A549 (cell line): ENCODE data around the gene BMERB1. TPM values are rescaled to one million over a fixed set of nuclear protein-coding genes. Genes with fewer than 3 reads are reported as not detected.
"Not testable (repeated sequence)": the region's sequence is repeated elsewhere in the genome, so short reads cannot be mapped to it uniquely, and the experiment has no call there.

Experiments used
- ATAC-seq, 2 experiments: fragments of 200-7000 bp in 1 of 2; fragments of >200 bp in 1 of 2; cut with Nextera tagmentation in 1 of 2; cut with Tn5 transposase in 1 of 2; 3 replicates each; pipeline versions ENCODE4 v1.8.0 to v1.9.1; 2018 to 2020; ENCODE audit warnings: mild to moderate bottlenecking in 1 of 2, moderate library complexity in 1 of 2
- CTCF ChIA-PET: fragments of 300-600 bp; sonication (Branson Sonifier 250); formaldehyde crosslinking; extraction: SDS; loops from one replicate; lab custom pipeline; 2021; ENCODE audit warnings: antibody characterized with exemption, inconsistent platforms; lab: Yijun Ruan, JAX
- POLR2A ChIA-PET: fragments of 350-600 bp; formaldehyde crosslinking; extraction: SDS; loops from one replicate; lab custom pipeline; 2021; ENCODE audit warnings: antibody characterized with exemption, inconsistent platforms; lab: Yijun Ruan, JAX
- DNase-seq, 2 experiments: peaks; one replicate each; pipeline versions ENCODE4 v3.0.0 to v3.0.0-alpha.2; 2011 to 2016; ENCODE audit warnings: low read depth in 1 of 2, low spot score in 1 of 2
- FAIRE-seq: peaks from 2 replicates; lab custom pipeline; 2011; peaks lifted over from hg19 to GRCh38; lab: Jason Lieb, UNC
- H3K27ac ChIP-seq, 2 experiments: fragments of >200 bp; sonication (Bioruptor Twin); formaldehyde crosslinking; 3 replicates each; pipeline ENCODE4 v1.5.1; 2016 to 2017
- H3K4me1 ChIP-seq: fragments of >200 bp; sonication (Bioruptor Twin); formaldehyde crosslinking; 3 replicates; pipeline ENCODE4 v1.6.1; 2016
- H3K4me2 ChIP-seq: fragments of >200 bp; sonication (Bioruptor Twin); formaldehyde crosslinking; 3 replicates; pipeline ENCODE4 v1.6.1; 2016
- H3K4me3 ChIP-seq: fragments of >200 bp; sonication (Bioruptor Twin); formaldehyde crosslinking; 3 replicates; pipeline ENCODE4 v1.5.1; 2016
- H3K9me3 ChIP-seq: fragments of >200 bp; sonication (Bioruptor Twin); formaldehyde crosslinking; 3 replicates; pipeline ENCODE4 v1.6.1; 2016
- ATOH8 ChIP-seq: fragments of 250-450 bp; sonication (Bioruptor Pico); IDR thresholded peaks from 2 replicates; pipeline ENCODE4 v1.5.0; 2020; ENCODE audit warnings: low read depth, mild to moderate bottlenecking, moderate library complexity
- CBX2 ChIP-seq: fragments of 200-600 bp; sonication (generic); IDR thresholded peaks from 2 replicates; pipeline ENCODE4 v1.6.1; 2016; ENCODE audit warnings: low read depth, mild to moderate bottlenecking, borderline replicate concordance
- CBX8 ChIP-seq: fragments of 200-600 bp; sonication (generic); IDR thresholded peaks from 2 replicates; pipeline ENCODE4 v1.6.1; 2016
- CEBPB ChIP-seq, 2 experiments: fragments of >200 bp in 1 of 2; sonication (Bioruptor Twin) in 1 of 2; formaldehyde crosslinking in 1 of 2; IDR thresholded peaks; 2 replicates each; pipeline ENCODE4 v1.6.1; 2012 to 2016
- EHMT2 ChIP-seq: fragments of 200-600 bp; sonication (generic); IDR thresholded peaks from 2 replicates; pipeline ENCODE4 v1.6.1; 2016; ENCODE audit warnings: antibody characterized with exemption, low read depth, mild to moderate bottlenecking, moderate library complexity
- FOSB ChIP-seq: fragments of 250-450 bp; sonication (Bioruptor Pico); IDR thresholded peaks from 2 replicates; pipeline ENCODE4 v1.5.0; 2020; ENCODE audit warnings: mild to moderate bottlenecking, moderate library complexity
- FOSL2 ChIP-seq, 2 experiments: fragments of 450-650 bp in 1 of 2; fragments of >200 bp in 1 of 2; sonication (Bioruptor Twin) in 1 of 2; formaldehyde crosslinking; IDR thresholded peaks; 2 replicates each; pipeline versions ENCODE4 v1.5.0 to v1.6.1; 2016 to 2020; ENCODE audit warnings: mild to moderate bottlenecking in 1 of 2, moderate library complexity in 1 of 2
- FOXS1 ChIP-seq: fragments of 250-450 bp; sonication (Bioruptor Pico); IDR thresholded peaks from 2 replicates; pipeline ENCODE4 v1.5.0; 2020; ENCODE audit warnings: mild to moderate bottlenecking, moderate library complexity
- HDAC2 ChIP-seq: fragments of 200-600 bp; sonication (generic); IDR thresholded peaks from 2 replicates; pipeline ENCODE4 v1.6.1; 2016
- HOXA7 ChIP-seq: fragments of 250-450 bp; sonication (Bioruptor Pico); IDR thresholded peaks from 2 replicates; pipeline ENCODE4 v1.5.0; 2020; ENCODE audit warnings: mild to moderate bottlenecking, moderate library complexity
- HOXB13 ChIP-seq: fragments of 250-450 bp; sonication (Bioruptor Pico); IDR thresholded peaks from 2 replicates; pipeline ENCODE4 v1.5.0; 2020; ENCODE audit warnings: low read depth, mild to moderate bottlenecking, moderate library complexity
- MAX ChIP-seq: IDR thresholded peaks from 2 replicates; pipeline ENCODE4 v1.6.1; 2012
- MAZ ChIP-seq: fragments of 150-350 bp; IDR thresholded peaks from 2 replicates; pipeline ENCODE4 v1.6.1; 2014; ENCODE audit warnings: antibody characterized with exemption, low read depth, low read length, borderline replicate concordance
- NFE2L2 ChIP-seq: fragments of 150-350 bp; conservative IDR thresholded peaks from 2 replicates; pipeline ENCODE4 v1.6.1; 2014; ENCODE audit warnings: low read length
- NPAS2 ChIP-seq: fragments of 250-450 bp; sonication (Bioruptor Pico); IDR thresholded peaks from 2 replicates; pipeline ENCODE4 v1.8.0; 2022; ENCODE audit warnings: mild to moderate bottlenecking, moderate library complexity, borderline replicate concordance
- PBX3 ChIP-seq: IDR thresholded peaks from 2 replicates; pipeline ENCODE4 v1.6.1; 2012
- POLR2AphosphoS2 ChIP-seq: conservative IDR thresholded peaks from 2 replicates; pipeline ENCODE4 v1.6.1; 2012; ENCODE audit warnings: low read length, improper control_type of control experiment, inconsistent platforms
- RARB ChIP-seq: fragments of 250-450 bp; sonication (Bioruptor Pico); IDR thresholded peaks from 2 replicates; pipeline ENCODE4 v1.8.0; 2021; ENCODE audit warnings: mild to moderate bottlenecking, moderate library complexity
- RCOR1 ChIP-seq: fragments of 150-350 bp; IDR thresholded peaks from 2 replicates; pipeline ENCODE4 v1.6.1; 2014; ENCODE audit warnings: antibody characterized with exemption, low read length, low read depth
- RNF2 ChIP-seq: fragments of 200-600 bp; sonication (generic); IDR thresholded peaks from 2 replicates; pipeline ENCODE4 v1.6.1; 2016; ENCODE audit warnings: low read depth, mild to moderate bottlenecking, antibody characterized with exemption, moderate library complexity, borderline replicate concordance
- SMC3 ChIP-seq: fragments of >200 bp; sonication (Bioruptor Twin); formaldehyde crosslinking; IDR thresholded peaks from 3 replicates; pipeline ENCODE4 v1.6.1; 2018; ENCODE audit warnings: inconsistent platforms
- SREBF2 ChIP-seq: fragments of 450-650 bp; IDR thresholded peaks from 2 replicates; pipeline ENCODE4 v1.6.1; 2014; ENCODE audit warnings: mild to moderate bottlenecking, moderate library complexity
- ZC3H11A ChIP-seq: fragments of 450-650 bp; IDR thresholded peaks from 2 replicates; pipeline ENCODE4 v1.6.1; 2014; ENCODE audit warnings: antibody characterized with exemption, mild to moderate bottlenecking
- WGBS: methylation state at CpG from one replicate; pipeline ENCODE4 v1.1.6; 2017; ENCODE audit errors: missing lambda C conversion rate; 5-methylcytosine and 5-hydroxymethylcytosine counted together
- polyA plus RNA-seq, 4 experiments: library from polyadenylated mRNA; depleted of rRNA in 3 of 4; stranded (reverse); fragments of >200 nt; fragmentation: RNase III in 1 of 4; extraction: RNeasy Plus Mini Kit Qiagen cat#74134 plus additional on column Dnase treatment in 1 of 4; gene quantifications; 2 replicates in 3 of 4; 3 replicates in 1 of 4; pipeline ENCODE4 v1.2.3, GENCODE V29; 2011 to 2017

Gene BMERB1
- polyA plus RNA-seq, 2 of the 4 experiments (the other 2 are of a cell fraction), result 44.7 to 48.9 TPM

GRCh38 chr16:15417197-15417596, 17.2 kb upstream of the BMERB1 start:
- CTCF ChIA-PET, result interaction anchor here (0.5 to 4.8 kb wide), 5 partner anchors 9 to 134 kb away, joined by 3 to 25 read pairs (median 4); no protein-coding TSS in a partner anchor
- Histone ChIP-seq H3K4me1 (peaks cover 19% of the 10 kb centered on the region; the same call in 2 of the 3 replicates), H3K27ac (no peak overlapping the region), H3K4me3 (no peak overlapping the region), H3K4me2 (no peak overlapping the region), H3K9me3 (no peaks in the 10 kb centered on the region)
- no peak for FAIRE-seq
- POLR2A ChIA-PET, result no interaction called here
- DNase-seq, result no peak
- 96% methylated on average over 2 of the region's 2 CpGs for WGBS
- TF ChIP-seq SREBF2, result no peak
- TF ChIP-seq NFE2L2, result no peak
- no peak for TF ChIP-seq MAZ
- TF ChIP-seq FOXS1, result no peak
- TF ChIP-seq EHMT2, result no peak
- TF ChIP-seq FOSB (CRISPR knock-in tag), result no peak
- no peak for TF ChIP-seq POLR2AphosphoS2
- no peak for TF ChIP-seq ZC3H11A
- TF ChIP-seq ATOH8 (CRISPR knock-in tag), result no peak
- no peak for ATAC-seq

GRCh38 chr16:15418206-15418605, 16.2 kb upstream of the BMERB1 start:
- FAIRE-seq (no peak), ATAC-seq (no peak), DNase-seq (no peak)
- Histone ChIP-seq H3K4me1 (peaks cover 19% of the 10 kb centered on the region; the same call in 2 of the 3 replicates), H3K27ac (no peak overlapping the region), H3K4me3 (no peak overlapping the region)
- 67% methylated on average over 3 of the region's 3 CpGs for WGBS
- POLR2A ChIA-PET, result no interaction called here
- CTCF ChIA-PET, result interaction anchor here (0.9 to 4.8 kb wide), 3 partner anchors 8 to 132 kb away, joined by 3 to 25 read pairs (median 5); no protein-coding TSS in a partner anchor
- TF ChIP-seq MAX (no peak), NPAS2 (CRISPR knock-in tag) (no peak), ZC3H11A (no peak), RNF2 (no peak), CBX2 (no peak), HOXB13 (CRISPR knock-in tag) (no peak), FOXS1 (no peak), RCOR1 (no peak), CBX8 (no peak)
- TF ChIP-seq, all 56 proteins: peak for 0
- Histone ChIP-seq H3K4me2 (no peak overlapping the region), H3K9me3 (no peaks in the 10 kb centered on the region)

- FAIRE-seq, H3K27ac ChIP-seq, ATAC-seq, H3K4me1 ChIP-seq, DNase-seq, H3K4me2 ChIP-seq, H3K9me3 ChIP-seq, POLR2A ChIA-PET, H3K4me3 ChIP-seq: not testable (repeated sequence)
- WGBS, result 71% methylated on average over 5 of the region's 5 CpGs
- TF ChIP-seq CEBPB (IDR thresholded peaks at IDR 0.05), result 0 out of 4 replicates have a peak, but pooled peaks of 1 of the 2 experiments have one; percentile 15
- CTCF ChIA-PET, result interaction anchor here (1.0 kb wide), 1 partner anchor 283 kb away, joined by 3 read pairs; no protein-coding TSS in a partner anchor
Observed at GRCh38 chr16:15421696-15422095, 12.7 kb upstream of the BMERB1 start.

- no peak overlapping the region for H3K4me3 ChIP-seq
- no peak overlapping the region for H3K27ac ChIP-seq
- H3K4me2 ChIP-seq, result no peak overlapping the region
- DNase-seq (no peak), FAIRE-seq (no peak), ATAC-seq (no peak)
- POLR2A ChIA-PET, result no interaction called here
- H3K4me1 ChIP-seq, result 0 out of 3 replicates have a peak, but pooled peaks cover 2% of the 10 kb centered on the region
- CTCF ChIA-PET, result interaction anchor here (1.0 kb wide), 1 partner anchor 283 kb away, joined by 3 read pairs; no protein-coding TSS in a partner anchor
- TF ChIP-seq NPAS2 (CRISPR knock-in tag), result no peak
- no peak for TF ChIP-seq HDAC2
- TF ChIP-seq RARB, result no peak
- TF ChIP-seq HOXA7 (CRISPR knock-in tag), result no peak
- no peak for TF ChIP-seq SMC3
- no peak for TF ChIP-seq FOSL2 (IDR thresholded peaks at IDR 0.05)
- no peak for TF ChIP-seq FOSL2 (CRISPR knock-in tag; IDR thresholded peaks at IDR 0.05)
- TF ChIP-seq PBX3, result no peak
- 79% methylated on average over 8 of the region's 8 CpGs for WGBS
- H3K9me3 ChIP-seq, result no peaks in the 10 kb centered on the region
Observed at GRCh38 chr16:15422222-15422621, 12.2 kb upstream of the BMERB1 start.
